SK-N-MC (cell line): ENCODE measurements around the gene YARS2.

Experiments used
- EZH2 ChIP-seq: fragments of 200-600 bp; sonication (generic); IDR thresholded peaks from one replicate; pipeline ENCODE4 v1.6.1; 2017; ENCODE audit warnings: antibody characterized with exemption
- FOXP2 ChIP-seq: optimal IDR thresholded peaks from 2 replicates; pipeline ENCODE3; 2011; ENCODE audit warnings: mild to moderate bottlenecking, moderate library complexity; ENCODE audit not compliant: insufficient read depth; ENCODE audit errors: extremely low read length, control extremely low read depth
- POLR2AphosphoS5 ChIP-seq: IDR thresholded peaks from 2 replicates; pipeline ENCODE4 v1.6.1; 2012; ENCODE audit warnings: mild to moderate bottlenecking, low read depth, low read length, borderline replicate concordance

- TF ChIP-seq EZH2, result no peak
- no peak for TF ChIP-seq POLR2AphosphoS5
- no peak for TF ChIP-seq FOXP2
Measured at GRCh38 chr12:32777159-32777558, 21.5 kb upstream of the YARS2 start.
